Stomach (tissue), 4 donors: ENCODE results near the gene ASTN2.

Experiments
- EP300 ChIP-seq: sonication (generic); formaldehyde crosslinking; IDR thresholded peaks from one replicate; pipeline ENCODE4 v1.6.1; 2017; ENCODE audit warnings: antibody characterized with exemption
- POLR2A ChIP-seq, 4 donors: fragments of 450-650 bp; IDR thresholded peaks; one replicate each; pipeline ENCODE4 v1.6.1; 2016; ENCODE audit warnings: antibody characterized with exemption in 4 of 4, control low read depth in 2 of 4, mild to moderate bottlenecking in 1 of 4, moderate library complexity in 1 of 4
- POLR2AphosphoS5 ChIP-seq, 3 donors: sonication (generic); formaldehyde crosslinking; IDR thresholded peaks; one replicate each; pipeline ENCODE4 v1.6.1; 2016; ENCODE audit warnings: antibody characterized with exemption in 3 of 3
- TF ChIP-seq, protein P1 (sequence below), 7 experiments: fragments of 450-650 bp in 4 of 7; fragments of 200-600 bp in 3 of 7; sonication (generic) in 3 of 7; IDR thresholded peaks; one replicate each; pipeline ENCODE4 v1.5.1; 2016 to 2019; ENCODE audit warnings: antibody characterized with exemption in 7 of 7, control low read depth in 2 of 7, mild to moderate bottlenecking in 1 of 7

DNA sequence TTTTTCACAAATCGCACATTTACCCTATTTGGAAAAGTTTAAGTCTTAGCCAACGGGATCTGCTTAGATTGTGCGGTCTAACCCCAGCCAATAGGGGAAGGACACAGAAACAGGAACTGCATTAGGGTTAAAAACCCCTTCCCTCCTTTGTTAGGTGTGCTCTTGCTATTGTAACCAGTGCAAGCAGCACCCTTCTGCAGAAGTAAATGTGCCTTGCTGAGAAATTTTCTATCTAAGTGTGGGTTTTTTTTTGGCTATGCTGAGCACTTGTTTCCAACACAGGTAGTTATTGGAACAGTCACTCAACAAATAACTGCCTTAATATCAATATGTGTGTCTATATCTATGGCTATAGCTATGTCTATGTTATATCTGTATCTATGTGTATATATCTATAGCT lies 537.8 kb downstream of the ASTN2 start:
- TF ChIP-seq, protein P1, sequence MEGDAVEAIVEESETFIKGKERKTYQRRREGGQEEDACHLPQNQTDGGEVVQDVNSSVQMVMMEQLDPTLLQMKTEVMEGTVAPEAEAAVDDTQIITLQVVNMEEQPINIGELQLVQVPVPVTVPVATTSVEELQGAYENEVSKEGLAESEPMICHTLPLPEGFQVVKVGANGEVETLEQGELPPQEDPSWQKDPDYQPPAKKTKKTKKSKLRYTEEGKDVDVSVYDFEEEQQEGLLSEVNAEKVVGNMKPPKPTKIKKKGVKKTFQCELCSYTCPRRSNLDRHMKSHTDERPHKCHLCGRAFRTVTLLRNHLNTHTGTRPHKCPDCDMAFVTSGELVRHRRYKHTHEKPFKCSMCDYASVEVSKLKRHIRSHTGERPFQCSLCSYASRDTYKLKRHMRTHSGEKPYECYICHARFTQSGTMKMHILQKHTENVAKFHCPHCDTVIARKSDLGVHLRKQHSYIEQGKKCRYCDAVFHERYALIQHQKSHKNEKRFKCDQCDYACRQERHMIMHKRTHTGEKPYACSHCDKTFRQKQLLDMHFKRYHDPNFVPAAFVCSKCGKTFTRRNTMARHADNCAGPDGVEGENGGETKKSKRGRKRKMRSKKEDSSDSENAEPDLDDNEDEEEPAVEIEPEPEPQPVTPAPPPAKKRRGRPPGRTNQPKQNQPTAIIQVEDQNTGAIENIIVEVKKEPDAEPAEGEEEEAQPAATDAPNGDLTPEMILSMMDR (IDR thresholded peaks at IDR 0.05), result no peak
- no peak for TF ChIP-seq POLR2A (IDR thresholded peaks at IDR 0.05)
- no peak for TF ChIP-seq POLR2AphosphoS5 (IDR thresholded peaks at IDR 0.05)
- no peak for TF ChIP-seq EP300
